ENCODE measurements around the gene LRRN4. TPM values are rescaled to one million over a fixed set of nuclear protein-coding genes. Genes with fewer than 3 reads are reported as not detected.

Gene LRRN4
- polyA plus RNA-seq, 2 of the 4 experiments (the other 2 are of a cell fraction): not detected

DNA sequence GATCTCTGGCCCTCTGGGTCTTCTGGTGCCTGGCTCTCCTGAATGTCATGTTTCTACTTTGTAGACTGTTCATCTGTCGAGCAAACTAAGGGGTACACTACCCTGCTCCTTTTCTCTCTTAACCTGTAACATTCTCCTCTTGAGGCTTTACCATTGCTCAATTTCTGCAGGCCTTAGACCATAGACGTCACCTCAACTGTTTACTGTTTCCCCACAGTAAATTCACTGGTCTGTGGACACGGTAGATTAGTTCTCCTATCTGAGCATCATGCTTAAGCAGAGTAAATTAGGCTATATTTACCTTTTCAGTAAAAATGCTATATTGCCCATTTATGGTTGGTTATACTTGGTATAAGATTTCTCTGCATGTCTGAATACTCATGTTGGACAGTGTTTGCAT lies 62.9 kb downstream of the LRRN4 start:
- ATAC-seq (no peak), FAIRE-seq (no peak), DNase-seq (ENCODE audit: low read depth in 1 of 2, low spot score in 1 of 2) (no peak)
- no peak overlapping the region for H3K4me2 ChIP-seq
- H3K27ac ChIP-seq: 0 out of 6 replicates have a peak overlapping the region, but pooled peaks of 1 of the 2 experiments have one; percentile 1
- no peaks in the 10 kb centered on the region for H3K9me3 ChIP-seq
- no peak overlapping the region for H3K4me3 ChIP-seq
- 81% methylated on average over 3 of the region's 3 CpGs for WGBS (ENCODE audit: missing lambda C conversion rate)
- POLR2A ChIA-PET: no interaction called here
- peaks cover 17% of the 10 kb centered on the region for H3K4me1 ChIP-seq
- CTCF ChIA-PET: no interaction called here
- TF ChIP-seq, protein P1, sequence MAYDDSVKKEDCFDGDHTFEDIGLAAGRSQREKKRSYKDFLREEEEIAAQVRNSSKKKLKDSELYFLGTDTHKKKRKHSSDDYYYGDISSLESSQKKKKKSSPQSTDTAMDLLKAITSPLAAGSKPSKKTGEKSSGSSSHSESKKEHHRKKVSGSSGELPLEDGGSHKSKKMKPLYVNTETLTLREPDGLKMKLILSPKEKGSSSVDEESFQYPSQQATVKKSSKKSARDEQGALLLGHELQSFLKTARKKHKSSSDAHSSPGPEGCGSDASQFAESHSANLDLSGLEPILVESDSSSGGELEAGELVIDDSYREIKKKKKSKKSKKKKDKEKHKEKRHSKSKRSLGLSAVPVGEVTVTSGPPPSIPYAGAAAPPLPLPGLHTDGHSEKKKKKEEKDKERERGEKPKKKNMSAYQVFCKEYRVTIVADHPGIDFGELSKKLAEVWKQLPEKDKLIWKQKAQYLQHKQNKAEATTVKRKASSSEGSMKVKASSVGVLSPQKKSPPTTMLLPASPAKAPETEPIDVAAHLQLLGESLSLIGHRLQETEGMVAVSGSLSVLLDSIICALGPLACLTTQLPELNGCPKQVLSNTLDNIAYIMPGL (CRISPR knock-in tag; IDR thresholded peaks at IDR 0.05; ENCODE audit: borderline replicate concordance): no peak
- TF ChIP-seq TFCP2L1 (CRISPR knock-in tag; IDR thresholded peaks at IDR 0.05) (no peak), SREBF2 (IDR thresholded peaks at IDR 0.05) (no peak), HOXA7 (CRISPR knock-in tag; IDR thresholded peaks at IDR 0.05) (no peak)

Small RNA genes lying within 50 kb of the gene (small RNA-seq; reads per million reads assigned to genes)
- 0 reads per million in 6 experiments for gene RN7SL498P

Other genes with a start within 250 kb of the LRRN4 start
- gene CHGB, start 142.6 kb downstream of the LRRN4 start, polyA plus RNA-seq (2011; rRNA removed): 4.8 and 5.0 TPM in 2 replicates
- 1.5 to 1.9 TPM (median 1.9 TPM) in 3 replicates for gene CHGB, start 142.6 kb downstream of the LRRN4 start, polyA plus RNA-seq (2017; fragmentation: RNase III; extraction: RNeasy Plus Mini Kit Qiagen cat#74134 plus additional on column Dnase treatment)
- gene TRMT6, start 103.5 kb downstream of the LRRN4 start, polyA plus RNA-seq (2011; rRNA removed): 30.8 and 43.1 TPM in 2 replicates
- 37.4 to 40.0 TPM (median 38.5 TPM) in 3 replicates for gene TRMT6, start 103.5 kb downstream of the LRRN4 start, polyA plus RNA-seq (2017; fragmentation: RNase III; extraction: RNeasy Plus Mini Kit Qiagen cat#74134 plus additional on column Dnase treatment)
- 29.5 and 36.1 TPM in 2 replicates for gene MCM8, start 103.4 kb downstream of the LRRN4 start, polyA plus RNA-seq (2011; rRNA removed)
- gene MCM8, start 103.4 kb downstream of the LRRN4 start, polyA plus RNA-seq (2017; fragmentation: RNase III; extraction: RNeasy Plus Mini Kit Qiagen cat#74134 plus additional on column Dnase treatment): 33.9 to 35.3 TPM (median 34.9 TPM) in 3 replicates
- gene CRLS1, start 47.9 kb downstream of the LRRN4 start, polyA plus RNA-seq (2011; rRNA removed): 129 and 150 TPM in 2 replicates
- 54.8 to 61.0 TPM (median 56.1 TPM) in 3 replicates for gene CRLS1, start 47.9 kb downstream of the LRRN4 start, polyA plus RNA-seq (2017; fragmentation: RNase III; extraction: RNeasy Plus Mini Kit Qiagen cat#74134 plus additional on column Dnase treatment)
- 19.1 and 22.5 TPM in 2 replicates for gene FERMT1, start 69.0 kb upstream of the LRRN4 start, polyA plus RNA-seq (2011; rRNA removed)
- gene FERMT1, start 69.0 kb upstream of the LRRN4 start, polyA plus RNA-seq (2017; fragmentation: RNase III; extraction: RNeasy Plus Mini Kit Qiagen cat#74134 plus additional on column Dnase treatment): 12.7 to 16.4 TPM (median 13.4 TPM) in 3 replicates

Data from A549 (cell line).